HG02798 (cell line): Measurements from ENCODE around the gene PSMB10.
"Not testable (repeated sequence)": the region's sequence is repeated elsewhere in the genome, so short reads cannot be mapped to it uniquely, and the experiment has no call there.

Experiments
- ATAC-seq: cut with Tn5 transposase; IDR thresholded peaks from one replicate; pipeline ENCODE4 v1.9.1; 2021; ENCODE audit warnings: mild to moderate bottlenecking; ENCODE audit not compliant: unreplicated experiment, poor library complexity

The PSMB10 gene

GRCh38 chr16:67936124-67936879 lies at the start of gene PSMB10:
TSS of gene PSMB10 (minus strand) at chr16:67936850. CDS start at chr16:67936749, 101 bp downstream.
- no peak for ATAC-seq

- ATAC-seq = no peak
Observed at GRCh38 chr16:67982011-67982696, 45.5 kb upstream of the PSMB10 start.

DNA sequence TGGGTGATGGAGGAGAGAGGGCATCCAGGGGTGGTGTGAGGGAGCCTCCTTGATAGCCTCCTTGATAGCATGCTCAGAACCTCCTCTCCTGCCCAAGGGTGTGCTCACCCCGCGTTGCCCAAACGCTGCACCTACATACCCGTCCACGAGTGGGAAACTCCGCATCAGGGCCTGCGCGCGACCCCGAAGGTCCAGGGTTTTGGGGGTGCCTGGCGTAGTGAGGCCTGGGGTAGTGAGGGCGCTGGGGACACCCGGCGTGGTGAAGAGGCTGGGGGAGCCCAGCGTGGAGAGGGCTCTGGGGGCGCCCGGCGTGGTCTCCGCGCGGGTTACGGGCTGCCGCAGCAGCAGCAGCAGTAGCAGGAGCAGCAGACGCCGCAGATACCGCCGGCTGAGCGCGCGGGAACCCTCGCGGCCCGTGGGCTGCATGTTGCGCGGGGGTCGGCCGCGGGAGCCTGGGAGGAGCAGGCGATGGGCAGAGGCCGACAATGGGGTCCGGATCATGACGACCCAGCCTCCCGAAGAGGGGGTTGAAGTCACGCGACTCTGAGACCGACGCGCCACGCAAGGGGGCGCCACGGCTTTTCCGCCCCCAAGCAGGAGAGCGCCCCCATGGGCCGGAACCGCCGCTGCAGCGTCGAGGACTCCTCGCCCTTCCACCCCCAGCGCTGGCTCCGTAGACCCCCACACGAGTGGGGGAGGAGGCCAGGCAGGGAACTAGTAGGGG lies 43.5 kb upstream of the PSMB10 start, which contains the start of gene DPEP3:
Gene DPEP3, minus strand, starts transcription at position 545 of the 724 bp plus-strand sequence. Its CDS starts 119 bp downstream, at position 426.
- ATAC-seq = no peak

- no peak for ATAC-seq
Observed at GRCh38 chr16:67977469-67978227, 41.0 kb upstream of the PSMB10 start.

GRCh38 chr16:67977005-67977404 lies 40.4 kb upstream of the PSMB10 start:
- ATAC-seq = no peak

DNA sequence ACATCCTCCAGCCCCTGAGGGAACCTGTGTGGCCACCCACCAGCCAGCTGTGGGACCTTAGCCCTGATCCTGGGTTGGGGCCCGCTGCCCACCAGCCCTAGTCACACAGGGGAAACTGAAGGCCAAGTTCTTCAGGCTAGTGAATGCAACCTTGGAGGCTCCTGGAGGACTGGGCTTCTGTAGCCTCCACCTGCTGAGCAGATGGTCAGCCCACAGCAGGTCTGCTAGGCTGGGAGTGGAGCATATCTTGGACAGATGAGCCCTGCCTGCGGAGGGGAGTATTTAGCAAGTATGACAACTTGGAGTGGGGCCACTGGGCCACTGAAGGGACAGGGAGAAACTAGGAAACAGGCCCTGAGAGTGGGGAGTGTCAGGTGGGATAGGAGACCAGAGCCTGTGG lies 39.6 kb upstream of the PSMB10 start:
- ATAC-seq = no peak

GRCh38 chr16:67975321-67976105 lies 38.9 kb upstream of the PSMB10 start:
- peak; percentile 46 for ATAC-seq

GRCh38 chr16:67972285-67972684 lies 35.6 kb upstream of the PSMB10 start:
- not testable (repeated sequence) for ATAC-seq

DNA sequence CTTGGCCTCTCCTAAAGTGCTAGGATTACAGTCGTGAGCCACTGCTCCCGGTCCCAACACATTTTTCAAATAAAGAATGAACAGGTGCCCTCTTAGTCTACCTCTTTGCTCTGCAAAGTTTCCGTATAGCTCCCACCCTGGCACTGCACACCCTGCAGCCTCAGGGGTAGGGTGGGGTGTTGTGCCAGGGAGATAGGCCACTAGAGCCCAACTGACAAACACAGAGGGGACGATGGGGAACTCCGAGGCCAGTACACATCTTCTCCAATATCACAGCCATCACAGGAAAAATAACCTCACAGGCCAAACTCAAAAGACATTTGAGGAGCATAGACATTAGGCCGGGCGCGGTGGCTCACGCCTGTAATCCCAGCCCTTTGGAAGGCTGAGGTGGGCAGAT lies 34.5 kb upstream of the PSMB10 start:
- no peak for ATAC-seq

GRCh38 chr16:67969254-67970039 lies 32.8 kb upstream of the PSMB10 start:
- peak; percentile 2 for ATAC-seq

DNA sequence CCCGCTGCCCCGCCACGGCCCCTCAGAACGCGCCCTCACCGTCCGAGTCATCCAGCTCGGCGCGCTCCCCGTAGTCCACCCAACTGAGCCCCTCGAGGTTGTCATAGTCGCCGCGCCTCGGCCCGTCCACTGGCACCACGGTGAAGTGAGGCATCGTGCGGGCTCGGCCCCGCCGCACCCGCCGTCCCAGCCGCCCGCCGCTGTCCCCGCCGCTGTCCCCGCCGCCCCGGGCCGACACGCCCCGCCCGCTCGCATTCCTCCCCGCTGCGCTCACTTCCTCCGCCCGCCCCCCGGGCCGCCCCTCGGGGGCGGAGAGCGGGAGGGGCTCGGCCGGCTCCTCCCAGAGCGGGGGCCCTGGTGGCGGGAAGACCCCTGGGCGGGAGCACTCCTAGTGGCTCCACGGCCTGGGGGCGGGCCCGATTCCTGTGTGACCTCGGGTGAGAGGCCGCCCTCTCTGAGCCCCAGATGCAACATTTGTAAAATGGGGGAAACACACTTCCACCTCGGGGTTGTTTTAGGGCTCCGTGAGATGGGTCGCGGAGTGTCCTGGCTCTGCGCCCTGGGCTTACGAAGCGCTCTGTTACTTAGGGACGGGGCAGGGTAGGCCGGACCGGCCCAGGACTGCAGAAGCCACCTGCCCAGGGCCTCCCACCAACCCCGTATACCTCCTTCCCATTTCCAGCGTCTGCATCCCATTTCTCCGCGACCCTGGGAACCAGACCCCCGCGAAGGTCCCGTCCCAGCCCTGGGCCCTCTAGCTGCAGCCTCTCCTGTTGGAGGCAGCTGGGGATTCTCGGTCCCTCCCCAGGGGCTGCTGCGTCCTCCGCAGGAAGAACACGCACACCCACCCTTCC lies 32.0 kb upstream of the PSMB10 start, which contains the start of gene SLC12A4:
Gene SLC12A4, minus strand, starts transcription at position 238 of the 854 bp plus-strand sequence. Its CDS starts 84 bp downstream, at position 154.
- peak; percentile 86 for ATAC-seq

GRCh38 chr16:67967958-67968399 lies 31.3 kb upstream of the PSMB10 start:
- ATAC-seq = peak; percentile 26

- ATAC-seq = no peak
Observed at GRCh38 chr16:67967183-67967957, 30.7 kb upstream of the PSMB10 start.

DNA sequence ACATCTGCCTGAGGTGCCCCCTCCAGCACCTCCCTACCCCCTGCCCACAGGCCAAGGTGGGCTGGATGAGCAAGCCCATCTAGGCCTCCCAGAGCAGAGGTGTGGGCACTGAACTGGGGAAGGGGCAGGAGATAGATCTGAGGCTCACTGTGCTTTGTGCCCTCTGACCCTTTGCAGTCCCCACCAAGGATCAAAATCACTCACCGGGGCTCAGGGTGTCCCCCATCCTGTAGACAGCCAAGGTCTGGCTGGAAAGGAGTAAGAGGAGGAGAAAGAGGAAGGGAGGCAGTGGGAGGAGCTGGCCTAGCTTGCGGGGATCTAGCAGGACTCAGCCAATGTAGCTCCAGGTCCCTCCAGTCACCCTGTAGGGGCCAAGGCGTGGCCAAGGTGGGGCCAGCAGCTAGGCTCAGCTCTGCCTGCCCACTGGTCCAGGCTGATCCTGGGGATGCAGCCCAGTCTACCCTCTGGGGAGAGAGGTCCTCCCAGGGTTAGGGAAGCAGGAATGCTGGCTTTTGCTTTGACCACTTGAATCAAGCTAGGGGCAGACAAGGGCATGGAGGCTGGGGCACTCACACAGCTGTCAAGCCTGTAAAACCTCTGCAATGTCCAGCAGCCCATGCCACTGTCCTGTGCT lies 30.0 kb upstream of the PSMB10 start:
- no peak for ATAC-seq

- no peak for ATAC-seq
Observed at GRCh38 chr16:67965668-67966548, 29.3 kb upstream of the PSMB10 start.
